Renal pelvis (tissue), 4 donors: ENCODE measurements around the gene OSBPL2. TPM values are rescaled to one million over a fixed set of nuclear protein-coding genes. Genes with fewer than 3 reads are reported as not detected.

ENCODE experiments used
- DNase-seq: peaks from one replicate; pipeline ENCODE4 v3.0.0-alpha.2; 2013
- polyA plus RNA-seq, 3 donors: library from polyadenylated mRNA; unstranded; fragments of 120-200 nt; gene quantifications; one replicate each; pipeline ENCODE4 v1.2.1, GENCODE V29; 2013; ENCODE audit not compliant: insufficient read length in 3 of 3

OSBPL2 gene
- polyA plus RNA-seq, 3 donors: 27.6 to 40.8 (median 39.3) TPM

GRCh38 chr20:62232194-62232593, 6.1 kb upstream of the OSBPL2 start:
- no peak for DNase-seq

- DNase-seq: no peak
Observed at GRCh38 chr20:62232770-62233645, 5.3 kb upstream of the OSBPL2 start.

GRCh38 chr20:62233684-62234083, 4.6 kb upstream of the OSBPL2 start:
- no peak for DNase-seq

GRCh38 chr20:62234339-62234738, 4.0 kb upstream of the OSBPL2 start:
- no peak for DNase-seq

- no peak for DNase-seq
Observed at GRCh38 chr20:62235001-62235776, 3.1 kb upstream of the OSBPL2 start.

GRCh38 chr20:62235777-62236157, 2.6 kb upstream of the OSBPL2 start:
- DNase-seq: no peak

GRCh38 chr20:62236200-62236599, 2.1 kb upstream of the OSBPL2 start:
- DNase-seq: no peak

- peak; percentile 29 for DNase-seq
Observed at GRCh38 chr20:62236766-62237513, 1.4 kb upstream of the OSBPL2 start.

GRCh38 chr20:62237514-62237800, 864 bp upstream of the OSBPL2 start:
- no peak for DNase-seq

GRCh38 chr20:62238569-62239277, 402 bp downstream of the OSBPL2 start:
- no peak for DNase-seq

- no peak for DNase-seq
Observed at GRCh38 chr20:62239278-62239879, 1.1 kb downstream of the OSBPL2 start.

- no peak for DNase-seq
Observed at GRCh38 chr20:62240020-62240685, 1.8 kb downstream of the OSBPL2 start.

GRCh38 chr20:62241506-62241905, 3.2 kb downstream of the OSBPL2 start:
- no peak for DNase-seq

- DNase-seq: no peak
Observed at GRCh38 chr20:62242176-62242575, 3.9 kb downstream of the OSBPL2 start.

- DNase-seq: no peak
Observed at GRCh38 chr20:62243106-62243505, 4.8 kb downstream of the OSBPL2 start.

- DNase-seq: no peak
Observed at GRCh38 chr20:62243906-62244515, 5.7 kb downstream of the OSBPL2 start.

- DNase-seq: no peak
Observed at GRCh38 chr20:62244644-62245108, 6.4 kb downstream of the OSBPL2 start.

- no peak for DNase-seq
Observed at GRCh38 chr20:62245911-62246280, 7.6 kb downstream of the OSBPL2 start.

GRCh38 chr20:62246431-62246830, 8.1 kb downstream of the OSBPL2 start:
- DNase-seq: no peak

- DNase-seq: no peak
Observed at GRCh38 chr20:62246872-62247652, 8.7 kb downstream of the OSBPL2 start.
